Measurements from ENCODE around the gene USP7. TPM values are rescaled to one million over a fixed set of nuclear protein-coding genes. Genes with fewer than 3 reads are reported as not detected.

The USP7 gene
- total RNA-seq, 1 experiment from 2014 or later, result 125 TPM

- H3K36me3 ChIP-seq (ENCODE audit: control insufficient read depth, insufficient read depth, low read length), result peaks cover 45% of the 10 kb centered on the region
- H3K9me3 ChIP-seq (ENCODE audit: control insufficient read depth, insufficient read depth, low read depth, low read length), result no peaks in the 10 kb centered on the region
- ATAC-seq, result no peak
- no peak overlapping the region for H3K4me3 ChIP-seq (ENCODE audit: low read depth in 2 of 2, low read length in 2 of 2)
- CTCF ChIA-PET, result interaction anchor here (0.6 kb wide), 1 partner anchor 158 kb away, joined by 9 read pairs; no protein-coding TSS in a partner anchor
- TF ChIP-seq TCF7L2 (IDR thresholded peaks at IDR 0.05; ENCODE audit: low read depth, low read length), result no peak
- TF ChIP-seq, protein P1, sequence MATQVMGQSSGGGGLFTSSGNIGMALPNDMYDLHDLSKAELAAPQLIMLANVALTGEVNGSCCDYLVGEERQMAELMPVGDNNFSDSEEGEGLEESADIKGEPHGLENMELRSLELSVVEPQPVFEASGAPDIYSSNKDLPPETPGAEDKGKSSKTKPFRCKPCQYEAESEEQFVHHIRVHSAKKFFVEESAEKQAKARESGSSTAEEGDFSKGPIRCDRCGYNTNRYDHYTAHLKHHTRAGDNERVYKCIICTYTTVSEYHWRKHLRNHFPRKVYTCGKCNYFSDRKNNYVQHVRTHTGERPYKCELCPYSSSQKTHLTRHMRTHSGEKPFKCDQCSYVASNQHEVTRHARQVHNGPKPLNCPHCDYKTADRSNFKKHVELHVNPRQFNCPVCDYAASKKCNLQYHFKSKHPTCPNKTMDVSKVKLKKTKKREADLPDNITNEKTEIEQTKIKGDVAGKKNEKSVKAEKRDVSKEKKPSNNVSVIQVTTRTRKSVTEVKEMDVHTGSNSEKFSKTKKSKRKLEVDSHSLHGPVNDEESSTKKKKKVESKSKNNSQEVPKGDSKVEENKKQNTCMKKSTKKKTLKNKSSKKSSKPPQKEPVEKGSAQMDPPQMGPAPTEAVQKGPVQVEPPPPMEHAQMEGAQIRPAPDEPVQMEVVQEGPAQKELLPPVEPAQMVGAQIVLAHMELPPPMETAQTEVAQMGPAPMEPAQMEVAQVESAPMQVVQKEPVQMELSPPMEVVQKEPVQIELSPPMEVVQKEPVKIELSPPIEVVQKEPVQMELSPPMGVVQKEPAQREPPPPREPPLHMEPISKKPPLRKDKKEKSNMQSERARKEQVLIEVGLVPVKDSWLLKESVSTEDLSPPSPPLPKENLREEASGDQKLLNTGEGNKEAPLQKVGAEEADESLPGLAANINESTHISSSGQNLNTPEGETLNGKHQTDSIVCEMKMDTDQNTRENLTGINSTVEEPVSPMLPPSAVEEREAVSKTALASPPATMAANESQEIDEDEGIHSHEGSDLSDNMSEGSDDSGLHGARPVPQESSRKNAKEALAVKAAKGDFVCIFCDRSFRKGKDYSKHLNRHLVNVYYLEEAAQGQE (IDR thresholded peaks at IDR 0.05; ENCODE audit: insufficient read depth in 1 of 2, low read depth in 2 of 2, low read length in 1 of 2), result no peak
- no peak for TF ChIP-seq SIN3A (IDR thresholded peaks at IDR 0.05; ENCODE audit: borderline replicate concordance, insufficient read depth, low read depth, low read length)
- no peak for DNase-seq (ENCODE audit: low read depth, low spot score)
- BruUV-seq (replicated peaks), result no TSS peak
- POLR2A ChIA-PET, result no interaction called here
- intact Hi-C loops (cut with micrococcal nuclease; ENCODE audit: unreplicated experiment), result no loop called here
- H3K27me3 ChIP-seq (ENCODE audit: control insufficient read depth, insufficient read depth, low read length), result no peaks in the 10 kb centered on the region
- no peak overlapping the region for H3K27ac ChIP-seq (ENCODE audit: low read length)
- H3K4me1 ChIP-seq (ENCODE audit: control insufficient read depth, insufficient read depth, low read length), result no peaks in the 10 kb centered on the region
- in situ Hi-C loops (cut with HindIII; ENCODE audit: low pct_unique_long_range_greater_than_20kb, low sequenced_read_pairs), result no loop called here
Measured at GRCh38 chr16:8901320-8901861, 62.3 kb downstream of the USP7 start.

GRCh38 chr16:8900343-8900742, 63.4 kb downstream of the USP7 start:
- DNase-seq (ENCODE audit: low read depth, low spot score), result no peak
- no peak for ATAC-seq
- Histone ChIP-seq H3K9me3 (ENCODE audit: control insufficient read depth, insufficient read depth, low read depth, low read length) (no peaks in the 10 kb centered on the region), H3K27me3 (ENCODE audit: control insufficient read depth, insufficient read depth, low read length) (no peaks in the 10 kb centered on the region), H3K36me3 (ENCODE audit: control insufficient read depth, insufficient read depth, low read length) (peaks cover 46% of the 10 kb centered on the region), H3K4me3 (ENCODE audit: low read depth in 2 of 2, low read length in 2 of 2) (no peak overlapping the region), H3K4me1 (ENCODE audit: control insufficient read depth, insufficient read depth, low read length) (no peaks in the 10 kb centered on the region), H3K27ac (ENCODE audit: low read length) (no peak overlapping the region)
- in situ Hi-C loops (cut with HindIII; ENCODE audit: low pct_unique_long_range_greater_than_20kb, low sequenced_read_pairs) (no loop called here), intact Hi-C loops (cut with micrococcal nuclease; ENCODE audit: unreplicated experiment) (no loop called here)
- TSS peak; percentile 43 for BruUV-seq (replicated peaks)
- TF ChIP-seq SIN3A (IDR thresholded peaks at IDR 0.05; ENCODE audit: borderline replicate concordance, insufficient read depth, low read depth, low read length) (no peak), TCF7L2 (IDR thresholded peaks at IDR 0.05; ENCODE audit: low read depth, low read length) (no peak), CTCF (IDR thresholded peaks at IDR 0.05) (no peak), POLR2AphosphoS5 (IDR thresholded peaks at IDR 0.05; ENCODE audit: low read depth, low read length) (no peak)
- TF ChIP-seq, protein P1 (IDR thresholded peaks at IDR 0.05; ENCODE audit: insufficient read depth in 1 of 2, low read depth in 2 of 2, low read length in 1 of 2), result no peak
- ChIA-PET CTCF (no interaction called here), POLR2A (no interaction called here)

Measured in Panc1 (cell line).